OCI-LY1 (cell line): ENCODE data around the gene TUT7.
A peak's percentile ranks its signal among the peaks of the same experiment; 100 is the strongest.

Experiments
- H2AFZ ChIP-seq: fragments of 200-600 bp; sonication (generic), shearing (Covaris generic); 2 replicates; pipeline ENCODE4 v1.6.0; 2014; ENCODE audit warnings: antibody characterized with exemption, mild to moderate bottlenecking, low read length
- H3F3A ChIP-seq: fragments of 200-600 bp; sonication (generic), shearing (Covaris generic); 2 replicates; pipeline ENCODE4 v1.6.0; 2014; ENCODE audit warnings: mild to moderate bottlenecking, antibody characterized with exemption, low read length, moderate library complexity; ENCODE audit not compliant: insufficient read depth
- H3K27ac ChIP-seq: fragments of 200-600 bp; sonication (generic); 2 replicates; pipeline ENCODE4 v1.5.1; 2014; ENCODE audit warnings: low read length, mixed run types, mild to moderate bottlenecking, low read depth; ENCODE audit not compliant: poor library complexity, severe bottlenecking
- H3K27me3 ChIP-seq: fragments of 200-600 bp; sonication (generic); 2 replicates; pipeline ENCODE4 v1.6.0; 2014; ENCODE audit warnings: antibody characterized with exemption, mild to moderate bottlenecking, low read length, moderate library complexity; ENCODE audit not compliant: insufficient read depth
- H3K36me3 ChIP-seq: fragments of 200-600 bp; sonication (generic); 2 replicates; pipeline ENCODE4 v1.6.1; 2014; ENCODE audit warnings: mild to moderate bottlenecking, antibody characterized with exemption, low read length, moderate library complexity, mixed read lengths; ENCODE audit not compliant: insufficient read depth
- H3K4me1 ChIP-seq: fragments of 200-600 bp; sonication (generic); 2 replicates; pipeline ENCODE4 v1.5.1; 2014; ENCODE audit warnings: mild to moderate bottlenecking, low read length, moderate library complexity; ENCODE audit not compliant: insufficient read depth, severe bottlenecking
- H3K4me2 ChIP-seq: fragments of 200-600 bp; sonication (generic), shearing (Covaris generic); 2 replicates; pipeline ENCODE4 v1.6.1; 2014; ENCODE audit warnings: low read length
- H3K4me3 ChIP-seq: fragments of 200-600 bp; sonication (generic); 2 replicates; pipeline ENCODE4 v1.5.1; 2014; ENCODE audit warnings: low read length, low read depth, mild to moderate bottlenecking, mixed read lengths; ENCODE audit not compliant: poor library complexity, severe bottlenecking
- H3K79me2 ChIP-seq: fragments of 200-600 bp; shearing (Covaris generic); 2 replicates; pipeline ENCODE4 v1.6.1; 2016; ENCODE audit warnings: mixed run types, low read length, mixed read lengths; ENCODE audit not compliant: insufficient read depth
- H3K9ac ChIP-seq: fragments of 200-600 bp; sonication (generic), shearing (Covaris generic); 2 replicates; pipeline ENCODE4 v1.6.1; 2014; ENCODE audit warnings: mild to moderate bottlenecking, low read length, mixed read lengths
- H3K9me2 ChIP-seq: fragments of 200-600 bp; sonication (generic), shearing (Covaris generic); 2 replicates; pipeline ENCODE4 v1.6.1; 2014; ENCODE audit warnings: low read depth, mild to moderate bottlenecking, low read length, mixed read lengths
- H3K9me3 ChIP-seq: fragments of 200-600 bp; shearing (Covaris generic); 2 replicates; pipeline ENCODE4 v1.6.1; 2014; ENCODE audit warnings: low read length, mixed read lengths
- H4K20me1 ChIP-seq: fragments of 200-600 bp; sonication (generic), shearing (Covaris generic); 2 replicates; pipeline ENCODE4 v1.6.0; 2016; ENCODE audit warnings: mild to moderate bottlenecking, low read length; ENCODE audit not compliant: insufficient read depth
- EZH2 ChIP-seq: fragments of 200-600 bp; sonication (generic), shearing (Covaris generic); IDR thresholded peaks from 2 replicates; pipeline ENCODE4 v1.8.0; 2017; ENCODE audit warnings: borderline replicate concordance, mixed run types, mild to moderate bottlenecking, antibody characterized with exemption, low read length, moderate library complexity, mixed read lengths
- TF ChIP-seq, protein P1 (sequence below): fragments of 200-600 bp; sonication (generic), shearing (Covaris generic); IDR thresholded peaks from 2 replicates; pipeline ENCODE4 v1.5.1; 2017; ENCODE audit warnings: mild to moderate bottlenecking, antibody characterized with exemption, low read length, moderate library complexity, mixed read lengths

The TUT7 gene

DNA sequence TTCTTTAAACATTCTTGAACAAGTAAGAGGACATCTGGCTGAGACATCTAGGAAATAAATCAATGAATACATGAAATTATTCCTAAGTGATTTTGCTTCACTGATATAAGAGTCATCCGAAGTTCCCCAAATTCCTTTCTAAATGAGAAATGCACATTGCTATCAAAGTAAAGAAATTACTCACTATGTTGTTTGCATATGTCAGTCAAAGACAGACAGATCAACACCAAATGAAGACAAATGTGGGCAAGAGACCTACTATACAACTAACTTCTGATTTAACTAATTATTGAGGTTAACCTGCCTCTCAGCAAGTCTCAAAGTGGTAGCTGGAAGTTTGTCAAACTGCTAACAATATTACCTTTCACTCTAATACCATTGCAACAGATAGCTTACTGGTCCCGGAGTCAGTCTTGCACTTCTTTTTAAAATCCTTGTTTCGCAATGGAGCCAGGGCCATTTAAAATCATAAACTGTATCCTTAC lies 13.2 kb downstream of the TUT7 start:
- H3K36me3 ChIP-seq = peaks cover 83% of the 10 kb centered on the region
- no peak overlapping the region for H2AFZ ChIP-seq
- no peaks in the 10 kb centered on the region for H3K79me2 ChIP-seq
- TF ChIP-seq EZH2 = no peak
- TF ChIP-seq, protein P1, sequence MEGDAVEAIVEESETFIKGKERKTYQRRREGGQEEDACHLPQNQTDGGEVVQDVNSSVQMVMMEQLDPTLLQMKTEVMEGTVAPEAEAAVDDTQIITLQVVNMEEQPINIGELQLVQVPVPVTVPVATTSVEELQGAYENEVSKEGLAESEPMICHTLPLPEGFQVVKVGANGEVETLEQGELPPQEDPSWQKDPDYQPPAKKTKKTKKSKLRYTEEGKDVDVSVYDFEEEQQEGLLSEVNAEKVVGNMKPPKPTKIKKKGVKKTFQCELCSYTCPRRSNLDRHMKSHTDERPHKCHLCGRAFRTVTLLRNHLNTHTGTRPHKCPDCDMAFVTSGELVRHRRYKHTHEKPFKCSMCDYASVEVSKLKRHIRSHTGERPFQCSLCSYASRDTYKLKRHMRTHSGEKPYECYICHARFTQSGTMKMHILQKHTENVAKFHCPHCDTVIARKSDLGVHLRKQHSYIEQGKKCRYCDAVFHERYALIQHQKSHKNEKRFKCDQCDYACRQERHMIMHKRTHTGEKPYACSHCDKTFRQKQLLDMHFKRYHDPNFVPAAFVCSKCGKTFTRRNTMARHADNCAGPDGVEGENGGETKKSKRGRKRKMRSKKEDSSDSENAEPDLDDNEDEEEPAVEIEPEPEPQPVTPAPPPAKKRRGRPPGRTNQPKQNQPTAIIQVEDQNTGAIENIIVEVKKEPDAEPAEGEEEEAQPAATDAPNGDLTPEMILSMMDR = no peak
- H4K20me1 ChIP-seq = no peaks in the 10 kb centered on the region
- H3K9ac ChIP-seq = no peak overlapping the region
- no peak overlapping the region for H3K4me2 ChIP-seq
- H3K4me3 ChIP-seq = no peak overlapping the region
- H3K9me2 ChIP-seq = no peaks in the 10 kb centered on the region
- H3K27me3 ChIP-seq = no peaks in the 10 kb centered on the region
- peaks cover 32% of the 10 kb centered on the region for H3K4me1 ChIP-seq
- no peak overlapping the region for H3K27ac ChIP-seq
- H3F3A ChIP-seq = no peaks in the 10 kb centered on the region; the same call in 1 of the 2 replicates
- no peaks in the 10 kb centered on the region for H3K9me3 ChIP-seq

DNA sequence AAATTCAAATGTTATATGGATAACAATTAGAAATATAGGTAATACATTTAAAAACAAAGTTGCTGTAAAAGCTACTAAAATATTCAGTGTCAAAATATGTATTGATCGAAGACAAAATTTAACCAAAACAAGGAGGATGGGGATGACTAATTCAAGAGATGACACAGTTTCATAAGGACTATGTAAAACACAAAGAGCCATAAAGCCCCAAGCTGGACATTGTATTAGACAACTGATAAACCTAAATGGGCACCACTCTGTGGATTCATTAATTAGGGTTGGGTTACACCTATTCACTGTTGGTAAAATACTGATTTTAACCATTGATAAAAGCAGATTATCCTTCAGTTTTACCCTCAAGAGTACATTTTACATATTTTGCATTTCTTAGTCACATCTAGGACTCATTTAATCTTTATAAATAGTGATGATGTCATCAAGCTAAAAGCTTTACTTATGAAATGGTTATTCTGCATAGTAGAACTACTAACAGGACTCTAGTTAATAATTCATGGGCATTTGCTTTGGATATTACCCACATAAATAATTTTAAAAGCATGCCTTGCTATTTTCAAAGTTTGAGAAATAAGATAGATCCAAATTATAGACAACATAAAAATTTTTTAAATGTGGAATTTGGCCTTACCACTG lies 13.7 kb downstream of the TUT7 start:
- Histone ChIP-seq H3K9me2 (no peaks in the 10 kb centered on the region), H3K4me1 (peaks cover 32% of the 10 kb centered on the region)

GRCh38 chr9:86337469-86338108 lies 16.6 kb downstream of the TUT7 start:
- Histone ChIP-seq H3K27ac (peak overlapping the region; percentile 85), H3K27me3 (no peaks in the 10 kb centered on the region), H3K36me3 (peaks cover 88% of the 10 kb centered on the region), H3F3A (no peaks in the 10 kb centered on the region; the same call in 1 of the 2 replicates), H3K4me1 (peaks cover 32% of the 10 kb centered on the region), H3K9ac (peak overlapping the region; percentile 53; the same call in 1 of the 2 replicates), H2AFZ (no peak overlapping the region), H4K20me1 (no peaks in the 10 kb centered on the region), H3K9me2 (no peaks in the 10 kb centered on the region), H3K79me2 (no peaks in the 10 kb centered on the region), H3K4me3 (peak overlapping the region; percentile 39), H3K9me3 (no peaks in the 10 kb centered on the region), H3K4me2 (peak overlapping the region; percentile 63)
- TF ChIP-seq, protein P1 = no peak
- no peak for TF ChIP-seq EZH2

More for the DNA sequence above, 13.7 kb downstream of the TUT7 start:
- H3K79me2 ChIP-seq = no peaks in the 10 kb centered on the region
- H3K4me2 ChIP-seq = no peak overlapping the region
- no peaks in the 10 kb centered on the region for H3K27me3 ChIP-seq
- H3F3A ChIP-seq = no peaks in the 10 kb centered on the region; the same call in 1 of the 2 replicates
- no peak overlapping the region for H3K9ac ChIP-seq
- H3K36me3 ChIP-seq = peaks cover 83% of the 10 kb centered on the region
- H3K4me3 ChIP-seq = no peak overlapping the region
- no peaks in the 10 kb centered on the region for H3K9me3 ChIP-seq
- H2AFZ ChIP-seq = no peak overlapping the region
- TF ChIP-seq EZH2 = no peak
- TF ChIP-seq, protein P1 = no peak
- no peak overlapping the region for H3K27ac ChIP-seq
- H4K20me1 ChIP-seq = no peaks in the 10 kb centered on the region
